ENCODE results near the gene SCUBE1.
"Not testable (repeated sequence)": the region's sequence is repeated elsewhere in the genome, so short reads cannot be mapped to it uniquely, and the experiment has no call there.

SCUBE1 gene

GRCh38 chr22:43356881-43357280 lies 13.7 kb upstream of the SCUBE1 start:
- no peak for DNase-seq (ENCODE audit: low spot score)

- DNase-seq (ENCODE audit: low spot score): not testable (repeated sequence)
These were observed 12.5 kb upstream of the SCUBE1 start for GRCh38 chr22:43355688-43356087.

DNA sequence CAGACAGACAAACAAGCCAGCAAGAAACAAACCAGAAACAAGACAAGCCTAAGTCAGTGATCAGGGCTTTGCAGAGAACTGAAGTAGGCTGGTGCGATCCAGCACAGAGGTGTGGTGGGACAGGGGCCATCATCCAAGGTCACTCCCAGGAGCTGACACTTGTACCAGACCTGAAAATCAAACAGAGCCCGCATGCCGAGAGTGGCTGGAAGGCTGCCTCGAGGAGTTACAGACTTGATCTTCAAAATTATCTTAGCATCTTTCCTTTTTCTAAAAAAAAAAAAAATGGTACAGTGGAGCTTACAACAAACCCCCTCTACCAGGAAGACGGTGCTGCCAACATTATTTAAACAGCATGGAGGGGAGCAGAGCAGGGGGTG lies 8.8 kb upstream of the SCUBE1 start:
- DNase-seq (ENCODE audit: low spot score): no peak

- no peak for DNase-seq (ENCODE audit: low spot score)
These were observed 6.5 kb upstream of the SCUBE1 start for GRCh38 chr22:43349636-43350035.

DNA sequence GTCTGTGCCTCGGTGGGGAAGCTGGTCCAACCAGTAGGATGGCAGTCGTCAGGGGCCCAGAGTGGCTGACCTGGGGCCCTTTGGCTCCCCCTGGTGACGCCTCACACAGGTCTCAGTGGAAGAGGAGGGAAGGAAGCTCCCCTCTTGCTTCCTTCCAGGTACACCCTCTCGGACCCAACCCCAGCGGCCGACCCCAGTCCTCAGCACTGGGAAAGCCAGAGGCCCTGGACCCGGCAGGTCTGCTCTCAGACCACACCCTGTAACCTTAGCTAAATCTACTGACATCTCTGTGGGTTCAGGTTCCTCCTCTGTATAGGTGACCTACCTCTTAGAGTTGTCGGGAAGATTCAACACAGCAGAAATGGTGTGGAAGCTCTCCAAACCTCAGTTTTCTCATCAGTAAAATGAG lies 3.4 kb upstream of the SCUBE1 start:
- DNase-seq (ENCODE audit: low spot score): peak; percentile 76

DNA sequence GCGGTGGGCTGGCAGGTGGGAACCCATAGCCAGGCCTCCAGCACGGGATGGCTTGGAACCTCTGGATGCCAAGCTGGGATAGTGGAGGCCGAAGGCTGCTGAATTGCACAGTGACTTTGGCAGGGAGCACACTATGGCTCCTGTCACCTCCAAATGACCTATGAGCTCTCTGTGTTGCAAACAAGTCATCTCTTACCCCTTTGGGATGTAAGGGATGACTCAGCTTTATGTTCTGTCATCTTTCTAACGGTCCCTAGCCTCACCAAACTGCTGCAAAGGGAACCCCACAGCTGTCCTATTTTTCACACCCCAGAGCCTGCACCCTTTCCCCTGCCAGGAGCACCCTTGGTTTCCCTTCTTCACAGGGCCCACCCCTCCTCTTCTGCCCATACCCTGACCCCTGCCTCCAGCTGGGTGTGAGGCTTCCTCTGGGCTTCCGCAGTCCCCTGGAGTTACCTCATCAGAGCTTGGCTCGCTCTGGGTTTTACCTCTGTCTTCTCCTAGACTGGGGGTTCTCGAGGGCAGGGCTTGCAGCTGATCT lies 2.7 kb upstream of the SCUBE1 start:
- no peak for DNase-seq (ENCODE audit: low spot score)

DNA sequence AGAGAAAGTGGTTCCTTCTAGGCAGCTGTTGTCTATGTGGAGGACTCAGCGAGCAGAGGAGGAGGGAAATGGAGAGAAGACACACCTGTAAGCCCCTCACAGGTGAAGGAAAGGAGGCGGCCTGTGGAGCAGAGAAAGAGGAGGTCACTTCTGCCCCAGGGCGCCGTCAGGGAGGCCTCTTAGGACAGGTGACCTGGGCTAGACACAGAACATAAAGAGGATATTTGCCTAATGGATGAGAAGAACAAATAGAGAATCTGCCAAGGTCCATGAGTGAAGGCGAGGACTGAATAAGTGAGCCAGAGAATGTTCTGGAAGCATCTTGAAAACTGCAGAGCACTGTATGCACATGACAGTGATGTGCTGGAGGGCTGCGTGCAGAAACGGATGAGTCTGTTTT lies 2.2 kb upstream of the SCUBE1 start:
- DNase-seq (ENCODE audit: low spot score): no peak

- DNase-seq (ENCODE audit: low spot score): no peak
These were observed 1.3 kb upstream of the SCUBE1 start for GRCh38 chr22:43344520-43344787.

DNA sequence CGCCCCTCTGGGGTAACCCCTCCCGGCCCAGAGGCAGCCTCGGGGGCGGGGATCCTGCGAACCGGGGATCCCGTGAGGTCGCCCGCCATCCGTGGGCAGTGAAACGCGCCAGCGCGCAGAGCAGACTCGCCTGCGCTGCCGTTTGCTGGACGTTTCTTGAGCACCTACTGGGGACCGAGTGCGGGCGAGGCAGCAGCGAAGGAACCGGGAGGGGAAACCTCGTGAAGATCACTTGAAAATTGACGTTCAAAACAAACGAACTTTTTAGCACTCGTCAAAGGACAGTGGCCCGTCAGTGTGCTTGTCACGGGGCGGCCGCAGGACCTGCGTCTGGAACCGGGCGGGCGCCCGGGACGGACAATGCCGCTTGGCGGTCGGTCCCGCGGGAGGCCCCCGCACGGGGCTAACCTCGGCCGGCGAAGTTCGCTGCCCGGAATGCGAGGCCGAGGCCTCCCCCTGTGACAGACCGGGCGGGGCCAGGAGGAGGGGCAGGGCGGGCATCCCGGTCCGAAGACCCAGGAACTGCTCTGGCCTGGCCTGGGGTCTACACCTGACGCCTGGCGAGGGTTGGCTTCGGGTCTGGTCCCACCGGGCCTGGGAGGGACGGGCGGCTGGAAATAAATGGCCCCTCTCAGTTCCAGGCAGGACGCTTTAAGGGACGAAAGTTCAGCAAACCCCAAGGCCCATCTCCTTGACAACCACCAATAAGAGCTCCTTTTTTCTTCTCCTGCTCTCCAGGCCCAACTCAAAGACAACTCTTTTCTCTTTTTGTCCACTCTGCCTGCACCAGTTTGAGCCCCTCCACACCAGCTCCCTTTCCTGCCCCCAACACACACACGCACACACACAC lies 723 bp upstream of the SCUBE1 start:
- DNase-seq (ENCODE audit: low spot score): no peak

- no peak for DNase-seq (ENCODE audit: low spot score)
These were observed 568 bp downstream of the SCUBE1 start for GRCh38 chr22:43342347-43343261.

DNA sequence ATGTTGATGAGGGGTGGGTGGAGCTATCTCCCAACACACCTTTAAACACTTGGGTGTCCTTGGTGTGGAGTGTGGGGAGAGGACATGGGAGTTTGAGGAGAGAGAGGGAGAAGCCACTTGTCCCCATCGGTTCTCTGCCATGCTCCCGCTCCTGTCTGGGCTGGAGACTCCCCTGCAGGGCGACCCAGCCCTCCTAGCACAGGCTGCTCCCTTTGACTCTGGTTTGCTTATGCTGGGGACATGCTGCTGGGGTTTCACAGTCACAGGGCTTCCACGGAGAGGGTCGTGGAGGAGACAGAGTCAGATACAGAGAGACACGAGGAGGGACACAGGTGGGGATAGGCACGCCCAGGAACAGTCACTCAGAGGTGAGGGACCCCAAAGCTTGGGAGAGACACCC lies 1.6 kb downstream of the SCUBE1 start:
- no peak for DNase-seq (ENCODE audit: low spot score)

DNA sequence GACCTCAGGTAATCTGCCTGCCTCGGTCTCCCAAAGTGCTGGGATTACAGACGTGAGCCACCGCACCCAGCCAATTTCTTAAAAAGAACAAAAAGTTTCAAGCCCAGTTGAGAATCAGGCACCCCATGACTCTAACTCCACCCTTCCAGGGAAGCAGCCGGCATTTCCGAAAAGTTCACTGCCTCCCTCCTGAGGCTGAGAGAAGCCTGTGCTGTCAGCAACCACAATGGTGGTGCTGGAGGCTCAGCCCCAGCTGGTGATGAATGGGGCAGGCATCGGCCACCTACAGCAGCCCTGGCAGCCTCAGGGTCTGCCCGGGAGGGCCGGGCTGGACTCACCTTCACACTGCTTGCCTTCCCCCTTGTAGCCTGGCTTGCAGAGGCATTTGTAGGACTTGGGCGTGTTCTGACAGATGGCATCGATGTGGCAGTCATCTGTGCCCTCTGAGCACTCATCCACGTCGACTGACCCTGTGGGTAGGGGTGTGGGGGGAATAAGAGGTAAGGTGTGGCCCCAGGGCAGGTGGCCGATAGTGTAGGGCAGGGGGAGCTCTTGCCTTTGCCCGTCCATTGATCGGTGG lies 4.3 kb downstream of the SCUBE1 start:
- no peak for DNase-seq (ENCODE audit: low spot score)

DNA sequence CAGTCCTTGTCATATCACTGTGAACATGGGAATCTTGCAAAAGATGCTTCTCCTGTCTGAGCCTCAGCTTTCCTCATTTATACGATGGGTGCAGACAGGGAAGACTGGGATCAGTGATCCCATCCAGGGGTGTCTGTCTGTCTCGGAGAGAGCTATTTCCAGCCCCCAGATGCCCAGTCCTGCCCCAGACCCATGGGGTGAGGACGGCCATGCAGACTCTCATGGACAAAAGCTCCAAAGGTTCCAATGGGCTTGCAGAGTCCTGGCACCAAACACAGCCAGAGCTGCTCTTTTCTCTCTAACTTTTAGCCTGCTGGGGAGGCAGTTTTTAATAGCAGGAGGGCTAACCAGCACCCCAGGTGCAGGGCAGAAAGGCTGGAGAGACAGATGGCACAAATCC lies 5.2 kb downstream of the SCUBE1 start:
- DNase-seq (ENCODE audit: low spot score): no peak

DNA sequence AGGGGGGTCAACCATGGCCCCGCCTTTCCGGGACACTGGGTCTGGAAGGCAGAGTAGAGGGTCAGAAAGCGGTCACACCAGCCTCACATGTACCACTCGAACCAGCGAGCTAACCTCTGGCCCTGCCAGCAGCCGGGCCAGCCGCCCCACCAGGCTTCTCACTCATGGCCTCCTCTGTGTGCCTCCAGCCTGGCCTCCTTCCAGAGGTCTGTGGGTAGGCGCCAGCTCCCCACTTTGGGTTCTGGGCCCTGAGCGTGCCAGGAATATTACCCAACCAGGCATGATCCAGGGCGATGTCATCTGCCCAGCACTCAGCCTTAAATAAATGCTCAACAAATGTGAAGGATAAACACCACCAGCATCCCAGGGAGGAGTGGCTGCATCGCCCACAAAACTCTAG lies 5.8 kb downstream of the SCUBE1 start:
- DNase-seq (ENCODE audit: low spot score): no peak

GRCh38 chr22:43334378-43334777 lies 8.8 kb downstream of the SCUBE1 start:
- no peak for DNase-seq (ENCODE audit: low spot score)

DNA sequence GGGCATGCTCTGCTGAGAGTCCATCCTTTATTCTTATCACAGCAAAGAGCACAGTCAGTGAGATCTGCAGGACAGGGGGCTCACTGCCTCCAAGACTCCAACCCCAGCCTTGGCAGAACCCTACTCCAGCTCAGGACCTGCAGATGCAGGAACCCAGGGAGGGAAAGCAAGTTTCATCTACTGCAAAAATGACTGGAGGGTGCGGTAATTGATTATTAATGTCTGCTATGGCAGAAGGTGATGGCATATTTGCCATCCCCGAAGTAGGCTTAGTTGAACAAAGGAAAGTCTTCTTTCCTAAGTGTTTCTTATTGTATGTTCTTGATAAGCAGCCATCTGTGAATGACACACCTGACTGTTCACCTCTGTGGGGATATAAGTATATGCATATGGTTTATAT lies 9.2 kb downstream of the SCUBE1 start:
- no peak for DNase-seq (ENCODE audit: low spot score)

DNA sequence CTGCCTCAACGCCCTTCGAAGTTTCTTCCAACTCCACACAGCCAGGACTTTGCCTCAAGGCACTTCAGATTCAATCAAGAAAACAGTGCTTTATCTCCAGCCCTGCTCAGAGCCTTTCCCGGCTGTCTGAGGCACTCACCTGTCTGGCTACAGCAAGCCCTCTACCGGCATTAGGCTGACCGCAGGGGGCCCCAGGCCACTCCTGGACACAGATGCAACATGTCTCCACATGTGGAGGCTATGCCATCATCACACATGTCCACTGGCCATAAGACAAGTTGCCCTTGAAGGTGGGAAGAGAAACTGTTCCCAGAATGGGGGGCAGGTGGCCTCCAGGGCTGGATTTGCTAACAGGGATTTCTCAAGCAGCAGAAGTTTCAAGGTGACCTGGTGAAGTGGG lies 10.0 kb downstream of the SCUBE1 start:
- DNase-seq (ENCODE audit: low spot score): no peak

DNA sequence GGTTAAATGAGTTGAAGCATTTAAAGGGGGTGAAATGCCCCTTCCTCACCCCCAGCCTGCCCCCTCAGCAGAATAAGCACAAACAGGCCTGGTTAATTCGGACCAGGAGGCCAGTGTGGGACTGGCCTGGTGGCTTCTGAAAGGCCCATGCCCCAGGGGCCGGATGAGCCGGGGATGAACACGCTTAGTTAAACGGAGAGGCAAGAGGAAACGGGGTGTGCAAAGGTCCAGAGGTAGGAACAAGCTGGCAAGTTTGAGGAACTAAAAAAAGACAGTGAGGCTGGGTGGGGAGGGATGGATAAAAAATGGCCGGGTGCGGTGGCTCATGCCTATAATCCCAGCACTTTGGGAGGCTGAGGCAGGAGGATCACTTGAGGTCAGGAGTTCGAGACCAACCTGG lies 11.5 kb downstream of the SCUBE1 start:
- no peak for DNase-seq (ENCODE audit: low spot score)

GRCh38 chr22:43331069-43331451 lies 12.1 kb downstream of the SCUBE1 start:
- no peak for DNase-seq (ENCODE audit: low spot score)

DNA sequence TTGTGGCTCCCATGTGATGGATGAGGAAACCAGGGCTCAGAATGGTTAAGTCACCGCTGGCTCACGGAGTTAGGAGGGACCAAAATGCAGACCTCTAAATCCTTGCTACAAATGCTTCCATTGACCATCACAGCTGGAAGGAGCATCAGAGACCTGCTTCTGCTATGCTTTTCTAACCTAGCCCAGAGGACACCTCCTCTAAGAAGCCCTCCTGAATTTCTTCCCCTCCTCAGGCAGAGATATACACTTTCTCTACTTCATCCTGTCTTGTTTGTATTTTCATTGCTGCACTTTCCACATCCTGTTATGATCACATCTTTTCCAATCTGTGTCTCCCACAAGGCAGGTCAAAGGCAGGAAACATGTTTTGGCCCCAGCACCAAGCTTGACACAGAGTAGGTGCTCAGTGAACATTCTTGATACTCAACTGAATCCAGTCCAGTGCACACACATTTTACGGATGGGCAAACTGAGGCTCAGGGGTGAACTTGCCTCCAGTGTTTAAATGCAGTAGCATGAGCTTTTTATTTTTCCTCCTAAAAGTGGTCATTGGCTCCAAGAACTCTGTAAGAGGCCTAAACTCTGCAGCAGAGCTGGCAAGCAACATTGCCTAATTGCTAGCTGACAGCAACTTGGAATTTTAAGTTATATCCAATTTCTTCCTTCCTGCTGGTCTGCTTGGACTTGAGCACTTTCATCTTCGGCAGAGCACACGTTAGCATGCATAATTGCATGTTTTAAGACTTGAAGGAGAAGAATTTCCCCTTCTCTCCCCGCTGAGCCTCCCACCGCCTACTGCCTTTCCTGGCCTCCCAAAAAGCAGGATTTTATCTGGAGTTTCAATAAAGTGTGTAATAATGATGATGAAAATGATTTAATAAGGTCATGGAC lies 12.7 kb downstream of the SCUBE1 start:
- DNase-seq (ENCODE audit: low spot score): no peak

DNA sequence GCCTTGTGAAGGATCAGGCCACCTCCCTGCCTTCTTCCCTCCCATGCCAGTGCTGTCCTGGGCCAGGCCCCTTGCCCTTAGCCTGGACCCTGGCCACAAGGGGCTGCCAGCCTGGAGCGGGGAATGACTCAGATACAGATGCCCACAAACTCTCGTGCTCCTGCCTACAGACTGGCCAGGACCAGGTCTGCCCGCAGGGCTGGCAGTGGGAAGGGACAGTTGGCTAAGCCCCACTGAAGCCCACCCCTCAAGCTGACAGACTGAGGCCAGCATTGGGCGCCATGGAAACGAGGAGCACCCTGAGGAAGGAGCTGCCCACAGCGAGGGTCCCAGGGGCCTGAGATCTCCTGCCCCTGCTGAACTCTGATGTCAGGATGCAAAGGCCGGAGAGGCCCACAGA lies 14.1 kb downstream of the SCUBE1 start:
- DNase-seq (ENCODE audit: low spot score): no peak

- no peak for DNase-seq (ENCODE audit: low spot score)
These were observed 16.1 kb downstream of the SCUBE1 start for GRCh38 chr22:43327157-43327438.

All from COLO829 (cell line).